Panc1 (cell line): Measurements from ENCODE around the gene EPS8L2. TPM values are rescaled to one million over a fixed set of nuclear protein-coding genes. Genes with fewer than 3 reads are reported as not detected.

Experiments used
- ATAC-seq: fragments of 200-7000 bp; cut with Tn5 transposase; 2 replicates; pipeline ENCODE4 v1.9.1; 2020; ENCODE audit warnings: mild to moderate bottlenecking, moderate library complexity
- BruUV-seq: library from RNA; stranded (reverse); fragments of 400-500 nt; replicated peaks from 2 replicates; lab custom pipeline; 2021; lab: Mats Ljungman, UMichigan
- CTCF ChIA-PET: fragments of 300-600 bp; sonication (Branson Sonifier 250); formaldehyde crosslinking; loops from one replicate; lab custom pipeline; 2022; ENCODE audit warnings: antibody characterized with exemption; lab: Charles Lee
- POLR2A ChIA-PET: fragments of 300-600 bp; sonication (Branson Sonifier 250); formaldehyde crosslinking; loops from one replicate; lab custom pipeline; 2022; ENCODE audit warnings: antibody characterized with exemption; lab: Charles Lee
- DNase-seq: peaks from one replicate; pipeline ENCODE4 v3.0.0-alpha.2; 2010; ENCODE audit warnings: low read depth, low spot score
- H3K27ac ChIP-seq: 2 replicates; pipeline ENCODE4 v1.5.1; 2011; ENCODE audit warnings: mild to moderate bottlenecking, low read length, inconsistent platforms
- H3K27me3 ChIP-seq: fragments of 200-500 bp; sonication (Bioruptor generic); 2 replicates; pipeline ENCODE4 v1.6.0; 2014; ENCODE audit warnings: low read length, inconsistent platforms; ENCODE audit not compliant: control insufficient read depth, insufficient read depth
- H3K36me3 ChIP-seq: fragments of 200-500 bp; sonication (Bioruptor generic); 2 replicates; pipeline ENCODE4 v1.5.1; 2014; ENCODE audit warnings: inconsistent platforms, mild to moderate bottlenecking, low read length, moderate library complexity; ENCODE audit not compliant: control insufficient read depth, insufficient read depth
- H3K4me1 ChIP-seq: 2 replicates; pipeline ENCODE4 v1.5.1; 2011; ENCODE audit warnings: inconsistent platforms, mild to moderate bottlenecking, low read length, moderate library complexity; ENCODE audit not compliant: control insufficient read depth, insufficient read depth
- H3K4me3 ChIP-seq, 2 experiments: 2 replicates each; pipeline ENCODE4 v1.5.1; 2011 to 2012; ENCODE audit warnings: low read depth in 2 of 2, low read length in 2 of 2, mild to moderate bottlenecking in 2 of 2, inconsistent platforms in 1 of 2, moderate library complexity in 1 of 2
- H3K9me3 ChIP-seq: fragments of 200-500 bp; sonication (Bioruptor generic); 2 replicates; pipeline ENCODE4 v1.5.1; 2014; ENCODE audit warnings: low read depth, mild to moderate bottlenecking, inconsistent platforms, low read length, moderate library complexity; ENCODE audit not compliant: control insufficient read depth, insufficient read depth
- POLR2AphosphoS5 ChIP-seq: IDR thresholded peaks from 2 replicates; pipeline ENCODE4 v1.6.1; 2012; ENCODE audit warnings: mild to moderate bottlenecking, low read depth, low read length, moderate library complexity
- SIN3A ChIP-seq: IDR thresholded peaks from 2 replicates; pipeline ENCODE4 v1.6.1; 2012; ENCODE audit warnings: low read depth, mild to moderate bottlenecking, low read length, moderate library complexity, borderline replicate concordance; ENCODE audit not compliant: insufficient read depth
- TCF7L2 ChIP-seq: IDR thresholded peaks from 2 replicates; pipeline ENCODE4 v1.6.1; 2011; ENCODE audit warnings: mild to moderate bottlenecking, low read depth, low read length, inconsistent platforms
- in situ Hi-C: cut with HindIII; loops from 2 replicates; pipeline ENCODE4 v1.10.0; 2016; ENCODE audit warnings: low sequenced_read_pairs, low pct_unique_long_range_greater_than_20kb
- intact Hi-C: fragments of 100-400 bp; cut with micrococcal nuclease; formaldehyde crosslinking; loops from one replicate; pipeline ENCODE4 v1.10.0; 2022; ENCODE audit not compliant: unreplicated experiment
- total RNA-seq: library from RNA; stranded (reverse); gene quantifications from one replicate; pipeline ENCODE4 v1.2.1, GENCODE V29; 2021; ENCODE audit not compliant: unreplicated experiment
- TF ChIP-seq, protein P1 (sequence below), 2 experiments: IDR thresholded peaks; 2 replicates each; pipeline ENCODE4 v1.6.1; 2011 to 2012; ENCODE audit warnings: low read depth in 2 of 2, control low read depth in 1 of 2, low read length in 1 of 2, mild to moderate bottlenecking in 1 of 2, moderate library complexity in 1 of 2; ENCODE audit not compliant: insufficient read depth in 1 of 2
- TF ChIP-seq, protein P2 (sequence below): fragments of 450-650 bp; IDR thresholded peaks from 2 replicates; pipeline ENCODE4 v1.5.1; 2017; ENCODE audit warnings: mild to moderate bottlenecking

The EPS8L2 gene
- total RNA-seq, 1 experiment from 2014 or later = 256 TPM

- POLR2A ChIA-PET = interaction anchor here (0.7 to 0.8 kb wide), 2 partner anchors 9 to 14 kb away, joined by 4 to 7 read pairs; no protein-coding TSS in a partner anchor
Measured at GRCh38 chr11:697811-698311, 8.2 kb upstream of the EPS8L2 start.

GRCh38 chr11:698493-699115 lies 7.4 kb upstream of the EPS8L2 start:
- in situ Hi-C loops (no loop called here), intact Hi-C loops (no loop called here)
- ChIA-PET POLR2A (interaction anchor here (0.6 to 0.8 kb wide), 2 partner anchors 13 to 28 kb away, joined by 7 to 12 read pairs; no protein-coding TSS in a partner anchor), CTCF (no interaction called here)
- no peak for DNase-seq
- BruUV-seq = no TSS peak
- Histone ChIP-seq H3K36me3 (no peaks in the 10 kb centered on the region), H3K4me3 (no peak overlapping the region), H3K4me1 (peaks cover 48% of the 10 kb centered on the region), H3K27ac (peak overlapping the region; percentile 96), H3K27me3 (no peaks in the 10 kb centered on the region), H3K9me3 (no peaks in the 10 kb centered on the region)
- TF ChIP-seq SIN3A = no peak
- TF ChIP-seq, protein P1, sequence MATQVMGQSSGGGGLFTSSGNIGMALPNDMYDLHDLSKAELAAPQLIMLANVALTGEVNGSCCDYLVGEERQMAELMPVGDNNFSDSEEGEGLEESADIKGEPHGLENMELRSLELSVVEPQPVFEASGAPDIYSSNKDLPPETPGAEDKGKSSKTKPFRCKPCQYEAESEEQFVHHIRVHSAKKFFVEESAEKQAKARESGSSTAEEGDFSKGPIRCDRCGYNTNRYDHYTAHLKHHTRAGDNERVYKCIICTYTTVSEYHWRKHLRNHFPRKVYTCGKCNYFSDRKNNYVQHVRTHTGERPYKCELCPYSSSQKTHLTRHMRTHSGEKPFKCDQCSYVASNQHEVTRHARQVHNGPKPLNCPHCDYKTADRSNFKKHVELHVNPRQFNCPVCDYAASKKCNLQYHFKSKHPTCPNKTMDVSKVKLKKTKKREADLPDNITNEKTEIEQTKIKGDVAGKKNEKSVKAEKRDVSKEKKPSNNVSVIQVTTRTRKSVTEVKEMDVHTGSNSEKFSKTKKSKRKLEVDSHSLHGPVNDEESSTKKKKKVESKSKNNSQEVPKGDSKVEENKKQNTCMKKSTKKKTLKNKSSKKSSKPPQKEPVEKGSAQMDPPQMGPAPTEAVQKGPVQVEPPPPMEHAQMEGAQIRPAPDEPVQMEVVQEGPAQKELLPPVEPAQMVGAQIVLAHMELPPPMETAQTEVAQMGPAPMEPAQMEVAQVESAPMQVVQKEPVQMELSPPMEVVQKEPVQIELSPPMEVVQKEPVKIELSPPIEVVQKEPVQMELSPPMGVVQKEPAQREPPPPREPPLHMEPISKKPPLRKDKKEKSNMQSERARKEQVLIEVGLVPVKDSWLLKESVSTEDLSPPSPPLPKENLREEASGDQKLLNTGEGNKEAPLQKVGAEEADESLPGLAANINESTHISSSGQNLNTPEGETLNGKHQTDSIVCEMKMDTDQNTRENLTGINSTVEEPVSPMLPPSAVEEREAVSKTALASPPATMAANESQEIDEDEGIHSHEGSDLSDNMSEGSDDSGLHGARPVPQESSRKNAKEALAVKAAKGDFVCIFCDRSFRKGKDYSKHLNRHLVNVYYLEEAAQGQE (IDR thresholded peaks at IDR 0.05; ENCODE audit: insufficient read depth in 1 of 2, low read depth in 2 of 2, low read length in 1 of 2) = no peak
- peak; percentile 72 for TF ChIP-seq TCF7L2
- no peak for TF ChIP-seq POLR2AphosphoS5
- TF ChIP-seq, protein P2, sequence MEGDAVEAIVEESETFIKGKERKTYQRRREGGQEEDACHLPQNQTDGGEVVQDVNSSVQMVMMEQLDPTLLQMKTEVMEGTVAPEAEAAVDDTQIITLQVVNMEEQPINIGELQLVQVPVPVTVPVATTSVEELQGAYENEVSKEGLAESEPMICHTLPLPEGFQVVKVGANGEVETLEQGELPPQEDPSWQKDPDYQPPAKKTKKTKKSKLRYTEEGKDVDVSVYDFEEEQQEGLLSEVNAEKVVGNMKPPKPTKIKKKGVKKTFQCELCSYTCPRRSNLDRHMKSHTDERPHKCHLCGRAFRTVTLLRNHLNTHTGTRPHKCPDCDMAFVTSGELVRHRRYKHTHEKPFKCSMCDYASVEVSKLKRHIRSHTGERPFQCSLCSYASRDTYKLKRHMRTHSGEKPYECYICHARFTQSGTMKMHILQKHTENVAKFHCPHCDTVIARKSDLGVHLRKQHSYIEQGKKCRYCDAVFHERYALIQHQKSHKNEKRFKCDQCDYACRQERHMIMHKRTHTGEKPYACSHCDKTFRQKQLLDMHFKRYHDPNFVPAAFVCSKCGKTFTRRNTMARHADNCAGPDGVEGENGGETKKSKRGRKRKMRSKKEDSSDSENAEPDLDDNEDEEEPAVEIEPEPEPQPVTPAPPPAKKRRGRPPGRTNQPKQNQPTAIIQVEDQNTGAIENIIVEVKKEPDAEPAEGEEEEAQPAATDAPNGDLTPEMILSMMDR = no peak
- no peak for ATAC-seq

More at GRCh38 chr11:697811-698311, 8.2 kb upstream of the EPS8L2 start:
- intact Hi-C loops (loop anchor here (2.0 kb wide), 1 partner anchor 67 kb away; no protein-coding TSS in a partner anchor), in situ Hi-C loops (no loop called here)
- H3K9me3 ChIP-seq = no peaks in the 10 kb centered on the region
- no peaks in the 10 kb centered on the region for H3K27me3 ChIP-seq
- BruUV-seq = no TSS peak
- no peaks in the 10 kb centered on the region for H3K36me3 ChIP-seq
- TF ChIP-seq POLR2AphosphoS5 (no peak), SIN3A (no peak), TCF7L2 (no peak)
- TF ChIP-seq, protein P2 = no peak
- TF ChIP-seq, protein P1 (IDR thresholded peaks at IDR 0.05; ENCODE audit: insufficient read depth in 1 of 2, low read depth in 2 of 2, low read length in 1 of 2) = no peak
- ATAC-seq (no peak), DNase-seq (no peak)
- H3K4me3 ChIP-seq = peak overlapping the region; percentile 75 to 78; a peak in 3 of 4 replicates
- H3K4me1 ChIP-seq = peaks cover 48% of the 10 kb centered on the region
- peak overlapping the region; percentile 96 for H3K27ac ChIP-seq
- CTCF ChIA-PET = interaction anchor here (0.6 to 1.1 kb wide), 2 partner anchors 143 to 359 kb away, joined by 3 to 8 read pairs; no protein-coding TSS in a partner anchor
